Keratinocyte (primary cell): ENCODE measurements around the gene SNRPD3. TPM values are rescaled to one million over a fixed set of nuclear protein-coding genes. Genes with fewer than 3 reads are reported as not detected.
"Not testable (repeated sequence)": the region's sequence is repeated elsewhere in the genome, so short reads cannot be mapped to it uniquely, and the experiment has no call there.

ENCODE experiments used
- DNase-seq: peaks from one replicate; pipeline ENCODE4 v3.0.0-alpha.2; 2011; ENCODE audit warnings: low read depth, missing footprints, low spot score
- FAIRE-seq: peaks from 2 replicates; lab custom pipeline; 2011; peaks lifted over from hg19 to GRCh38; lab: Jason Lieb, UNC
- H2AFZ ChIP-seq: 2 replicates; pipeline ENCODE4 v1.6.0; 2012; ENCODE audit warnings: low read length, control low read depth, inconsistent platforms; ENCODE audit not compliant: control insufficient read depth
- H3K27ac ChIP-seq: 2 replicates; pipeline ENCODE4 v1.5.1; 2011; ENCODE audit warnings: low read length; ENCODE audit not compliant: control insufficient read depth, insufficient read depth
- H3K27me3 ChIP-seq: 3 replicates; pipeline ENCODE4 v1.6.0; 2011; ENCODE audit warnings: low read length; ENCODE audit not compliant: control insufficient read depth, insufficient read depth; ENCODE audit errors: extremely low read depth
- H3K36me3 ChIP-seq, 2 experiments: 2 replicates in 1 of 2; 3 replicates in 1 of 2; pipeline ENCODE4 v1.5.1; 2011; ENCODE audit warnings: low read length in 2 of 2, mild to moderate bottlenecking in 1 of 2; ENCODE audit not compliant: control insufficient read depth in 2 of 2, insufficient read depth in 2 of 2; ENCODE audit errors: extremely low read depth in 1 of 2
- H3K4me1 ChIP-seq: 3 replicates; pipeline ENCODE4 v1.5.1; 2011; ENCODE audit warnings: low read length; ENCODE audit not compliant: control insufficient read depth, insufficient read depth; ENCODE audit errors: extremely low read depth
- H3K4me2 ChIP-seq: 3 replicates; pipeline ENCODE4 v1.6.0; 2011; ENCODE audit warnings: low read depth, low read length; ENCODE audit not compliant: control insufficient read depth, insufficient read depth; ENCODE audit errors: extremely low read depth
- H3K4me3 ChIP-seq, 3 experiments: fragments of 200-600 bp in 1 of 3; sonication (generic) in 1 of 3; 2 replicates in 2 of 3; 3 replicates in 1 of 3; pipeline ENCODE4 v1.5.1; 2011 to 2016; ENCODE audit warnings: low read length in 3 of 3, mild to moderate bottlenecking in 3 of 3, control low read depth in 2 of 3, inconsistent platforms in 1 of 3, low read depth in 1 of 3, mixed read lengths in 1 of 3, mixed run types in 1 of 3, moderate library complexity in 1 of 3; ENCODE audit not compliant: control insufficient read depth in 2 of 3, insufficient read depth in 2 of 3; ENCODE audit errors: extremely low read depth in 1 of 3
- H3K79me2 ChIP-seq: 2 replicates; pipeline ENCODE4 v1.6.0; 2012; ENCODE audit warnings: low read length; ENCODE audit not compliant: control insufficient read depth, insufficient read depth
- H3K9ac ChIP-seq: 3 replicates; pipeline ENCODE4 v1.6.0; 2011; ENCODE audit warnings: low read length; ENCODE audit not compliant: control insufficient read depth, insufficient read depth; ENCODE audit errors: extremely low read depth
- H3K9me1 ChIP-seq: 3 replicates; pipeline ENCODE4 v1.6.0; 2011; ENCODE audit warnings: low read length; ENCODE audit not compliant: control insufficient read depth, insufficient read depth; ENCODE audit errors: extremely low read depth
- H3K9me3 ChIP-seq: 2 replicates; pipeline ENCODE4 v1.5.1; 2012; ENCODE audit warnings: low read depth, low read length; ENCODE audit not compliant: control insufficient read depth
- H4K20me1 ChIP-seq: 3 replicates; pipeline ENCODE4 v1.6.0; 2011; ENCODE audit warnings: low read length; ENCODE audit not compliant: control insufficient read depth, insufficient read depth; ENCODE audit errors: extremely low read depth
- dilution Hi-C: fragments of 300-500 bp; cut with MboI; formaldehyde crosslinking; loops from one replicate; pipeline ENCODE4 v1.7.0; 2020; ENCODE audit warnings: low sequenced_read_pairs; ENCODE audit not compliant: extremely low pct_ligation_motif_present
- polyA plus RNA-seq, 5 experiments: library from polyadenylated mRNA; depleted of rRNA in 3 of 5; stranded (reverse) in 3 of 5; stranded (forward) in 1 of 5; unstranded in 1 of 5; fragments of >200 nt; gene quantifications; 1 replicate in 1 of 5; 2 replicates in 3 of 5; 3 replicates in 1 of 5; pipeline versions ENCODE4 v1.2.1 to v1.2.3, GENCODE V29; 2011 to 2012; ENCODE audit warnings: missing spikeins in 2 of 5, low read depth in 1 of 5, low replicate concordance in 1 of 5

Gene SNRPD3
- polyA plus RNA-seq, 1 donor (not counting 4 experiments of a cell fraction or from before 2014, with no cell fraction given) = 135 TPM

- H2AFZ ChIP-seq, FAIRE-seq, H3K36me3 ChIP-seq, H3K27ac ChIP-seq, DNase-seq, H3K9ac ChIP-seq, H3K4me1 ChIP-seq, dilution Hi-C loops, H3K9me1 ChIP-seq, H3K4me2 ChIP-seq, H3K4me3 ChIP-seq, H3K9me3 ChIP-seq, H4K20me1 ChIP-seq, H3K27me3 ChIP-seq, H3K79me2 ChIP-seq: not testable (repeated sequence)
Observed at GRCh38 chr22:24621244-24621643, 65.4 kb downstream of the SNRPD3 start.

GRCh38 chr22:24622596-24622995, 66.8 kb downstream of the SNRPD3 start:
- H3K27me3 ChIP-seq, H3K4me2 ChIP-seq, H4K20me1 ChIP-seq, H2AFZ ChIP-seq, H3K4me3 ChIP-seq, dilution Hi-C loops, FAIRE-seq, H3K9ac ChIP-seq, DNase-seq, H3K4me1 ChIP-seq, H3K36me3 ChIP-seq, H3K9me1 ChIP-seq, H3K27ac ChIP-seq, H3K9me3 ChIP-seq, H3K79me2 ChIP-seq: not testable (repeated sequence)

Other genes with a start within 250 kb of the SNRPD3 start
- gene ADORA2A, start 128.4 kb upstream of the SNRPD3 start, polyA plus RNA-seq = 0.09 to 0.37 TPM (median 0.20 TPM) in 3 replicates
- 0.03 TPM in 1 of 3 replicates, not detected in the others for gene UPB1, start 60.7 kb upstream of the SNRPD3 start, polyA plus RNA-seq
- 43.0 to 71.1 TPM (median 59.0 TPM) in 3 replicates for gene GUCD1, start 861 bp upstream of the SNRPD3 start, polyA plus RNA-seq
- gene LRRC75B, start 37.1 kb downstream of the SNRPD3 start, polyA plus RNA-seq = 4.3 to 10.5 TPM (median 4.9 TPM) in 3 replicates
- gene GGT1, start 47.2 kb downstream of the SNRPD3 start, polyA plus RNA-seq = 5.8 to 20.1 TPM (median 6.2 TPM) in 3 replicates
- gene PIWIL3, start 218.7 kb downstream of the SNRPD3 start, polyA plus RNA-seq = not detected in 3 replicates